ENCODE results near the gene TIAM2.
"Not testable (repeated sequence)": the region's sequence is repeated elsewhere in the genome, so short reads cannot be mapped to it uniquely, and the experiment has no call there.

The TIAM2 gene

DNA sequence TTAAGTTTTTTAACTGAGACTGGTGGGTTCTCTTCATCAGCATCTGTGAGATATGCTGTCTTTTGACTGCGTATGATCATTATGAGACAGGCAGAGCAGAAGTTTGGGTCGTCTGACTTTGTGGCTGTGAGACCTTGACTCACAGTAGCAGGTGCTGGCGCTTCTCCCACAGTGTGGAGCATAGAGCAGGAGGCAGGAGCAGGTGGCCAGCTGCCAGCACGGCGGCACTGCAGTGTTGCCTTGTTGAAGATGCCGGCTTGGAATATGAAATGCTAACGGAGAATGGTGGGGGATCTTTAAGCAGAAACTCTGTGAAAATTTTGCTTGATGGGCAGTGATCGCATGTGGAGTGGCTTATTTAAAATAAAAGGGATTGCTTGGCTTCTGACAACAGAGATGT is 105.0 kb downstream of the TIAM2 start:
- DNase-seq (ENCODE audit: low read depth, low spot score) = no peak

DNA sequence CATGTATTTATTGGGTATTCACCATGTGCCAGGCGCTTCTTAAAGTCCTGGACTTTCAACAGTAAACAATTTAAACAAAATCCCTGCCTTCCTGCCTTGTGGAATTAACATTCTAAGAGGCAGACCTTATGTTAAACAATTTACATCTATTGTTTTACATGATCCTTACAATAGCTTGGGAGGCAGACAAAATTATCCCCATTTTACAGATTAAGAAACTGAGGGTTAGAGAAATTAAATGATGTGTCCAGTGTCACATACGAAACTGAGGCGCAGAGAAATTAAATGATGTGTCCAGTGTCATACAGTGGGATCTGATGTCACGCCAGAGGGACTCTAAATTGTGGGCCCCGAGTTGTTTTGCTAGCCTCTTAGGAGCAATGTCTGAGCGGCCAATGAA is 105.5 kb downstream of the TIAM2 start:
- DNase-seq (ENCODE audit: low read depth, low spot score) = no peak

DNA sequence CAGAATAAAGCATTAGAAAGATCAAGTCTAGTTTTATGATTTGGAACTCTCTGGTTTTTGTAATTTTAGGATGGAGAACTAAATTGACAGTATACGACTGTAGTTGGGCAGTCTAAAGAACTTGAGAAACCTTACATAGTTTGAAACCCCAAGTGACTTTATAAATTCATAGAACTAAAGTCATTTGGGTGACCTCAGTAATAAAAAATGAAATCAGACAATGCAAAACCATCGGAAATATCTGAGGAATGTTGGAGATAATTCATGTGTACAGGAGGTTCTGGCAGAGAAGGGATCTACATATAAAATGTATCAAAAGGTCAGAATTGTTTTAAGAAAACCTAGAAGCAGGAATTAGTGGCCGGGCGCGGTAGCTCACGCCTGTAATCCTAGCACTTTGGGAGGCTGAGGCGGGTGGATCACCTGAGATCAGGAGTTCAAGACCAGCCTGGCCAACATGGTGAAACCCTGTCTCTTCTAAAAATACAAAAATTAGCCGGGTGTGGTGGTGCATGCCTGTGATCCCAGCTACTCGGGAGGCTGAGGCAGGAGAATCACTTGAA is 108.0 kb downstream of the TIAM2 start:
- DNase-seq (ENCODE audit: low read depth, low spot score) = not testable (repeated sequence)

DNA sequence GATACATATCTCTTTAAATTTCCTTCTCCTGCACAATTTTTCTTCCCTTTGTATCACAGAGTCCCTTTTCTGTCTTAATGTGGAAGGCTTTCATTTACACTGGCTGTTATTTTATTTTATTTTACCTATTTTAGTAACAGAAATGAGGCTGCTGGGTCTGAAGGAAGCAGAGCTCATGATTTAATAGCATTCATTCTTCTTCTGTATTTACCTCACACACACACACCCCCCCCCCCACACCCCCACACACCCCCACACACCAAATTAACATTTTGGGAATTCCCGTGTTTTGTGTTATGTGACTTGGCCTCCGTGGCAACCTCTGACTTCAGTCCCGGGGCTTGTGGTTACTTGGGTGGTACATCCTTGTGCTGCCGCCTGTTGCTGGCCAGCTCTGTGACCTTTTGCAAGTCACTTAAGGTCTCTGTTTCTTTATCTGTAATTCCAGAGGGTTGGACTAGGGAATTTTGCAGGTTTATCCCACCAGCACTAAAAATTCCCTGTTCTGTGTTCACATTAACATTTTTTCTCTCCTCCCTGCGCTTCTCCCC is 108.8 kb downstream of the TIAM2 start:
- DNase-seq (ENCODE audit: low read depth, low spot score) = no peak

DNA sequence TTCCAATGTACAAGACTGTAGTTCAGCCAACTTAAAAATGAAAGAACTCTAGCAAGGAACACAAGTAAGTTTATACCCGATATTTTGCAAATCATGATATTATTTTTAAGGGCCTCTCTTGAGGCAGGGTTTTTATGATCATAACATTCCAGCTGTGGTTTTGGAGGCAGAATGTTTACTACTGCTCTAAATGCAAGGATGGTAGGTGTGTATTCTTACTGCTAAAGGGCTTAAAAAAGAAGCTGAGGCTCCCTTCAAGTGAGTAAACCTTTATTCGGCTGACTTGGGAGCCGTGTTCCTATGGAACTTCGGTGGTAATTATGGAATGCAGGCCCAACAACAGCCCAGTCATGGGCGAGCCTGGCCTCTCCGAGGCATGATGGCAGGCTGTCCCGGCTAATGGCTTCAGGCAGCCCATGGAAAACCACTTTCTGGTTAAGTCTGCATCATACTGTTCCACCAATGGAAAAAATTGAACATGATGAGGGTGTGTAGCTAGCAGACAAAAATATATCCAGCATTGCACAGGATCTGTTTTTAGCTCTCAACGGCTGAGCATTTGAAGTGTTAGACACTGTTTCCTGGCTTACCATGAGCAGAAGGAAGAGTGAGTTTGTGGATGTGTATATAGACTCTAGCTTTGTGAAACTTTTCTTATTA is 111.5 kb downstream of the TIAM2 start:
- no peak for DNase-seq (ENCODE audit: low read depth, low spot score)

DNA sequence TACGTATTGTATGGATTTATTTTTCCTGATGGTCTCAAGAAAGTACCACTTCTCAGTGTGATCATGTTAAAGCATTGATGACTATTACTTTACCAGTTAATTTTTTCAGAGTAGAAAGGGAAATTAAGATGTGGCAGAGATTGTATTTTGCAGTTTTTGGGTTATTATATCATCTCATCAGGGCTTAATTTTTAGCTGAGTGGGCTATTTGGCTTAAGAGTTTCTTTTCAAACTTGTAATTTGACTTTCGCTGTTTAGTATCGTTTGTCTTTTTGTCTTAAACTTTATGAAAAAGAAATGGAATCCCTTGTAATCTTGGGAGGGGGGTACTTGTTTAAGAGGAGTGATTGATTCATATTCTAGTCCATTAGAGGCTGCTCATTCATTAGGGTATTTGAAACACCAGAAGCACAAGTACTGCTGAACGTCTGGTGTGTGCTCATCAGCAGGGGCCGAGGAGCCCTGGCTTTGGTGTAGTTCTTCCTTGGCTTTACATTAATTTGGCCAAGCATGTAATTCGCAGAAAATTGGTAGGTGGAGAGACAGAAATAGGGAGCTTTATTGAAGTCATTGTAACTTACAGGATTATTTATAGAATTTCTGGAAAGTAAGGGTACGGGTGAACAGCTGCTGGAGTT is 112.4 kb downstream of the TIAM2 start:
- DNase-seq (ENCODE audit: low read depth, low spot score) = no peak

DNA sequence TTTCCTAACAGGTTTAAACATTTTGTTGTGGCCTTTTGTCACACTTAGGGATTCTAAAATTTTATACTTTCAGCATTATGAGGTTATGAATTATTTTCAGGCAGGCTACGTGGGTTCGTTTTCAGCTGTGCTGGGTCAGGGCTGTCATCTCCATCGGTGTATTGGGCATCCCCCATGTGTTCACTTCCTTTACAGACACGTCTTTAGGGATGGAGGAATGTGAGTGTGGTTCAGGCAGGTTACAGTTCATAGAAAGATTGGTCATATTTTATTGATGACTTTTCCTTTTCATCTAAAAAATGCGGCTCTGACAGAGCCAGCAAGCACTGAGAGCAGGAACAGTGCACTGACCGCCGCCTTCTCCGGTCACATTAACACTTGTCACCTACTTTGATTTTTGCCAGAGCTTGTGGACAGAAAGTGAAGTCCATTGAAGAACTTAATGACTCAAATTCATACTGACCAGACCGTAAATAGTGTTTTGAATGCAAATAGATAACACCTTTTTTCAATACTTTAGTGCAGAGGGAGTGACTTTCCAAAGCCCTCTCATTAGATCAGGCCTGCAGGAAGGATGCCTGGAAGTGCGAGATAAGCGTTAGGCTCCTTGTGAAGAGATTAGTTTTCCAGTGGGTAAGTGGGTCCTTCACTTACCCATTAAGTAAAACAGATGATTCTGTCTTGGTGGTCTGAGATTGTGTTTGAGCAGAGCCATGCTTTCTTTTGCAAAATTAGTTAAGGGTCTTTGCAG is 113.1 kb downstream of the TIAM2 start:
- no peak for DNase-seq (ENCODE audit: low read depth, low spot score)

DNA sequence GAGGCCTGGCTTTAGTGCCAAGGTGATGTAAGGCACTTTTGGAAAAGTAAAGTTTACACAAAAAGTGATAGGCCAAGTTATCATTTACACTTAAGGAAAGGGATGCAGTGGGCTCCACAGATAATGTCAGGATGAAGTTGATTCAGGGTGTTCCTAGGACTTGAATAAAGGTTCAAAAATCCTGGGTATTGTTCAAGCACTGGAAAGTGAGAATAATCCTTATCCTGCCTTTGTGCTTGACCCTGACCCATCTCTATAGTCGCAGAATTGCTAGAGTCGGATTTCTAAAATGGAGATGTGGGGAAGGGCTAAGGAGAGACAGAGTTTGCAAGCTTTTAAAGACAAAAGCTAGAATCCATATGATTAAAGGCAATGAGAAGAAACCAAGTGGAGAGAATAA is 115.6 kb downstream of the TIAM2 start:
- no peak for DNase-seq (ENCODE audit: low read depth, low spot score)

DNA sequence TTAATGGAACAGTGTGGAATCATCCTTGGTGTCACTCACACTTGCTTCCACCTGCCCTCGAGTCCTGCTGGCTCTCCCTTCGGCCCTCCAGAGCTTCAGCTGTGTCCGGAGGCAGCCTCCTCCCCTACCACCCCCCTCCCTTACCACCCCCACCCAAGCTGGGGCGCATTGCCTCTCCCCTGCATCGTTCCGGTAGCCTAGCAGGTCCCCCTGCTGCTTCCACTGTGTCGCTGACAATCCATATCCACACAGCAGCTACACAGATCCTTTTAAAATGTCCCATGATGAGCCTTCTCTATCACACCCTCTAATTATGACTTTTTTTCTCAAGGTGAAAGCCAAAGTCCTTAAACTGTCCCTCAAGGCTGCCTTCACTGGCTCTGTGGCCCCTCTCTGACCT is 117.6 kb downstream of the TIAM2 start:
- DNase-seq (ENCODE audit: low read depth, low spot score) = no peak

DNA sequence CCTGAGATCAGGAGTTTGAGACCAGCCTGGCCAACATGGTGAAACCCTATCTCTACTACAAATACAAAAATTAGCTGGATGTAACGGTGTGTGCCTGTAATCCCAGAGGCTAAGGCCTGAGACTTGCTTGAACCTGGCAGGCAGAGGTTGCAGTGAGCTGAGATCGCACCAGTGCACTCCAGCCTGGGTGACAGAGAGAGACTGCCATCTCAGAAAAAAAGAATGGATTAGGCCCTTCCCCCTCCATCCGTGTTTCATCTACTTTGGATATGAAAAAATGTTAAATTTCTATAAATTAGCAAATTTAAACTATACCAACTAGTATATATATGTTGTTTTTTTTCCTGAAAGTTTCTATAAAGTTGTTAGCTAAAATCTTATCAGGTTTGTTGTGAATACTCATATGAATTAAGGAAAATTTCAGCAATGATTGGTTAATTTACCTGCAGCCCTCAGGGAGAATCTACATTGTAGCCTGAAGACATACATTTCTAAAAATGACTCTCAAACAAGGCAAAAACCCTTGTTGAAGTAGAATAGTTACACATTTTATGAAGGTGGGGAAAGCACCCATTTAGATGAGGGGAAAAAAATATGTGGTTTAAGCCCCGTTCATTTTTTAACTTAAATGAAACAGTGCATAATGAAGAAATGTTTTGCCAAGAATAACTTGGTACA is 120.9 kb downstream of the TIAM2 start:
- DNase-seq (ENCODE audit: low read depth, low spot score) = no peak

DNA sequence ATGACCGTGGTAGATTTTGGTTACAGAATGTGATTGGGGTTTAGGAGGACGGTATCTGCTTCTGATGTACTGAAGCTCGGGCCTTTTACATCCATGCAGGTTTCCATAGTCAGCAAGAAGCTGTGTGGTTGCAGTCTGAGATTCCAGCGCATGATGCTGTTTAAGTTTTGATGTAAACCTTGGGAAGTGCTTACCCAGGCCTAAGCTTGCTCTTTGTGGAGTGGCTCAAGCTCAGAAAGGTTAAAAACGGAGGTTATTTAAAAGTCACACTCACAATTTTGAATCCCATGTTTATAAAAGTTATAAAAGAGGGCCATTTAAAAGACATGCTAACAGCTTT is 121.4 kb downstream of the TIAM2 start:
- no peak for DNase-seq (ENCODE audit: low read depth, low spot score)

DNA sequence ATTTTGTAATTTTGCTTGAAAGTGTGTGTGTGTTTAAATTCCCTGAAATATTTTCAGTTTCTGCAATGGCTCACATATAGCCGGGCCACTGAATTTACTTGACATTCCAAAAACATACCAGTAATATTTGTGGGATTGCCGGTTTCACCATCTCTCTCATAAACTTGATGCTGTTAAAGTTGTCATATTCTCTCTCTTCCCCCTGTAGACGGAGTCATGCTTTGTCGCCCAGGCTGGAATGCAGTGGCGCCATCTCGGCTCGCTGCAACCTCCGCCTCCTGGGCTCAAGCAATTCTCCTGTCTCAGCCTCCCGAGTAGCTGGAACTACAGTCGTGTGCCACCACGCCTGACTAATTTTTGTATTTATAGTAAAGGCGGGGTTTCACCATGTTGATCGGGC is 122.1 kb downstream of the TIAM2 start:
- no peak for DNase-seq (ENCODE audit: low read depth, low spot score)

DNA sequence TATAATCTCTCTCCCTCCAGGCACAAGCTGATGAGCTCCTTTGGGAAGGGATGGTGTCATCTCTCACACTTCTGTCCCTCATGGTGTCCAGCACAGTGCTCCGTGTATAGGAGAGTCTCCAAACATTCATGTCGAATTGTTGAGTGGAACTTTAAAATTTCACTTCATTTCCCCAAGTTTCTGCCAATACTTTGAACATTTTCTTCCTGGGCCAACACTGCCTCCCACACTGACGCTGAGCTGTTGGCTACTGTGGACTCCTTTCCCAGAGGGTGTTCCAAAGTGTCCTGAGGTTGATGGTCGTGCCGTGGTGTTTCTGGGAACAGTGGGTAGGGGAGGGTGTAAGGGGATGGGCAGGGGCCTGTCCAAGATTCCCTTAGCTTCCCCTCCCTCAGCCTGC is 122.7 kb downstream of the TIAM2 start:
- no peak for DNase-seq (ENCODE audit: low read depth, low spot score)

DNA sequence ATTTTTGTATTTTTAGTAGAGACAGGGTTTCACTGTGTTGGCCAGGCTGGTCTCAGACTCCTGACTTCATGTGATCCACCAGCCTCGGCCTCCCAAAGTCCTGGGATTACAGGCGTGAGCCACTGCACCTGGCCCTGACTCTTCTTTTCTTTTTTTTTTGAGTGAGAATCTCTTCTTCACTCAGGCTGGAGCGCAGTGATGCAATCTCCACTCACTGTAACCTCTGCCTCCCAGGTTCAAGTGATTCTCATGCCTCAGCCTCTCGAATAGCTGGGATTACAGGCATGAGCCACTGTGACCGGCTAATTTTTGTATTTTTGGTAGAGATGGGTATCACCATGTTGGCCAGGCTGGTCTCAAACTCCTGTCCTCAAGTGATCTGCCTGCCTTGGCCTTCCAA is 124.1 kb downstream of the TIAM2 start:
- not testable (repeated sequence) for DNase-seq (ENCODE audit: low read depth, low spot score)

DNA sequence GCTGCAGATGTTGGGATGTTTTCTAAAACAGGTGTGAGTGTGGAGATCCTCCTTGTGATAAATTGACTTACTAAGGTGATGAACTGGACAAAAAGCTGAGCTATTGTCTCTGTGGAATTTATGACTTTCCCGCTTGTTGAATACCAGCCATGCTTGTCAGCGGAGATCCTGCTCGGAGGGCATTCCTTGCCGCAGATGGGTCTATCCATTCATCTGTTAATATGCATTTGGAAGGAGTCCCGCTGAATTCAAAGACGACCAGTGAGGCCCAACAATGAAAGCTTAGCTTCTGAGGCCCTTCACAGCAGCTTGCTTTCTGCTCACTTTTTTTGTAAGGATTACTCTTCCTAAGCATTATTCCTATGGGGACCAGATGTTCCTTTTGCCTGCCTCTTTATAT is 124.9 kb downstream of the TIAM2 start:
- DNase-seq (ENCODE audit: low read depth, low spot score) = no peak

DNA sequence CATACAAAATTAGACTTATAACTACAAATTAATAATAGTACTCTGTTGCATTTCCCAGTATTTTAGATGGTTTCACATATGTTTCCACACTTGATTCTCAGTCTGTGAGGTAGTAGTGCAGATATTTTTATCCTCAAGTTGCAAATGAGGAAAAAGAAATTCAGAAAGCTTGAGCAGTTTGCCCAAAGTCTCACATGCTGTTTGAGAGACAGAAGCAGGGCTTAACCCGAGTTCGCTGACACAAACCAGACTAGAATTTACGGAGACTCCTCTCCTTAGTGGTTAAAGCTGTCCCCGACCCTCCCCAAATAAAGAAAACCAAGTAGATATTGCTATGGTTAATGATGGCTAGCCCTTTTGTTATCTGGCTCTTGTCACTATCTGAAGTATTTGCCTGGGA is 126.2 kb downstream of the TIAM2 start:
- no peak for DNase-seq (ENCODE audit: low read depth, low spot score)

DNA sequence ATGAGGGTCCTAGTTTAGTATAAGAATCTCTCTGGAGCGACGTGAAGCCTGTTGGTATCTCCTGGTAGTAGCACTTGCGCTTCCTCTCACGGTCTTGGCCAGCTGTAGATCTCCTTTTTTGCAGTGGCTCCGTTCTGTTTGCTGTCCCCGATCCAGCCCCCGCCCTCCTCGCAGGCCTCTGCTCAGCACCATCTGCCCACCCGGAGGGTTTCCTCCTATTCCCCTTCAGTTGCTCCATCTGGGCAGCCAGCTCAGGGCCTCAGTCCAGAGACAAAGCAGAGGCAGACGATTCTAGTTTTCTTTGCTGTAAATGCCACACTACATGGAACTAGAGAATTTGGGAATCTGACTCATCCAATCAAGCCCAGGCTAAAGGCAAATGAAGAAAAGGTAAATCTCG is 126.6 kb downstream of the TIAM2 start:
- DNase-seq (ENCODE audit: low read depth, low spot score) = no peak

DNA sequence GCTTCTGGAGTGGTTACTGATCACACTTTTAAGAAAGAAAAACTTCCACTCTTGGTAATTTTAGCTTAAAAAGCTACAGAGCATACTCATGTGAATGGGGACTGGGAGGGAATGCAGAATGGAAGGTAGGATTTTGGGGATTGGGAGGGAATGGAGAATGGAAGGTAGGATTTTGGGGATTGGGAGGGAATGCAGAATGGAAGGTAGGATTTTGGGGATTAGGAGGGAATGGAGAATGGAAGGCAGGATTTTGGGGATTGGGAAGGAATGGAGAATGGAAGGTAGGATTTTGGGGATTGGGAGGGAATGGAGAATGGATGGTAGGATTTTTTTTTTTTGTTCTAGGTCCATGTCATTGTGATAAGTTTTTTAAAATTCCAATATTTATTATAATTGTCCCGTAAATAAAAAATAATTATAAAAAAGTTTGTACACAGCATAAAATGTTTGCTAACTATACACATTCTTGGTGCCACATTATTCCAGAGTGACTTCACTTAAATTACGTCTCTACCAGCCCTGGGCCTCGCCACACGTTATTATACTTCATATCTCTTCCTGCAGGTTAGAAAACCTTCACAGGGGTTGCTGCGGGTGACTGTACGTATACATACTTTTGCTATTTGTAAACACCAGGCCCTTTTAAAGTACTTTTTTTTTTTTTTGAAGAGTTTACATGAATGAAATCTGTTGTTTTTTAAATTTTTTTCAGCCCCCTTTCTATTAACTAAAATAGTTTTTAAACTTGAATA is 127.3 kb downstream of the TIAM2 start:
- DNase-seq (ENCODE audit: low read depth, low spot score) = no peak

DNA sequence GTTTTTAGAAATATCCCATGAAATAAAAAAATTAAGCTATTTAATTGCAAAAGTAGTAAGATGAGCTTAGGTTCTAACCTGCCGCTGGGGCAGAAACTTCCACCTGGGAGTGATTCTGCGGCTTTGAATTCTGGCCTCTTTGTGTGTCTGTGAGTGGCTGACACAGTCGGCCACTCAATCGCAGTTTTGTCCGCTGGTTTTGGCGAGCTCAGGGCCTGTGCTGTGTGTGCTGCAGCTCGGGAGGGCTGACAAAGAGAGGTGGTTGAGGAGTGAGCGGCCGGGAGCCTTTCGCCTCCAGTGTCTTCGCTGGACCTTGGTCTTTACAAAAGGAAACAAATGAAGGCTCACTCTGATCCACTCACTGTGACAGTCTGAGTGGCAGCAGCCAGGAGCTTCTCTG is 128.4 kb downstream of the TIAM2 start:
- no peak for DNase-seq (ENCODE audit: low read depth, low spot score)

DNA sequence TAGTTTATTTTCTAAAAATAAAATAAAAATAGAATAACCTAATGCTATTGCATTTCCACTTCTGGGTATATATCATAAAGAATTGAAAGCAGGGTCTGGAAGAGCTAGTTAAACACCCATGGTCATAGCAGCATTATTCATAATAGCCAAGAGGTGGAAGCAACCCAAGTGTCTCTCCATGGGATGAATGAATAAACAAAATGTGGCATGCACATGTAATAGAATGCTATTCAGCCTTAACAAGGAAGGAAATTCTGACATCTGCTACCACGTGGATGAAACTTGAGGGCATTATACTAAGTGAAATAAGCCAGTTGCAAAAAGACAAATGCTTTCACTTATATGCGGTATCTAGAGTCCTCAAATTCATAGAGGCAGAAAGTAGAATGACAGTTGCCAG is 130.8 kb downstream of the TIAM2 start:
- DNase-seq (ENCODE audit: low read depth, low spot score) = no peak

DNA sequence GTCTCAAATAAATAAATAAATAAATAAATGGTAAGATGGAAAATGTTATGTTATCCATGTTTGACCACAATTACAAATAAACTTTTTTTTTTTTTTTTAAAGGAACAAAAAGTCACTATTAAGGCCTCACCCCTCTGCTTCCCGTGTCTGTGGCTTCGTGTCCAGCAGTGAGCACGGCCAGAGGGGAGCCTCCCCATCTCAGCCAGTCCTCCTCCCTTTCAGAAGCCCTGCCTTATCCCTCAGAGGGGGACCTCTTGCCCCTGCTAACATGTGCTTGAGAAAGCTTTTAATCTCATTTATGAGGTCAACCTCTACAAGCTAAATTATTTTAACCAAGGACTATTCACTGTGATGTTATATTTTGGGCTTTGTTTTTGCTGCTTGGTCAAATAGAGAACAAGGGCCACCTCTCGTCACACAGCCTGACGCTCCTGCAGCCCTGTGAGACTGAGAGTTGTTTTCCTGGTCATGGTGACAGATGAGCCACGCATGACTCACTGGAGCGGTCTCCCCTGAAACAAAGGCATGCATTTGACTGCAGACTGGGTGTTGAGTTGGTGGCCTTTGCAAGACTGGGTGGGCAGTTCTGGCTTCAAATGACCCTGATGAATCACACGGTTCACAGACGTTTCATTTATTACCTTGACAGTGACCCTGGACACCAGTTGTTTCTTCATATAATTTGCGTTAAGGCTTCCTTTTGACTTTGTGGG is 131.8 kb downstream of the TIAM2 start:
- DNase-seq (ENCODE audit: low read depth, low spot score) = no peak

Measured in activated CD4-positive, CD25-positive, alpha-beta regulatory T cell treated with anti-CD3 and anti-CD28 coated beads, Interleukin-2, amount 50 U/mL, for 16 hours (primary cell).